Measurements from ENCODE around the gene CCDC102B. TPM values are rescaled to one million over a fixed set of nuclear protein-coding genes. Genes with fewer than 3 reads are reported as not detected.

Gene CCDC102B
- total and polyA plus RNA-seq, 4 donors = 7.1 to 78.8 (median 19.9) TPM

GRCh38 chr18:68822926-68823325, 25.0 kb downstream of the CCDC102B start:
- ATAC-seq (ENCODE audit: insufficient read depth, low FRiP score) (no peak), DNase-seq (no peak)
- TF ChIP-seq CTCF (IDR thresholded peaks at IDR 0.05; ENCODE audit: control extremely low read depth, extremely low read depth) = no peak
- Histone ChIP-seq H3K27ac (ENCODE audit: low read depth in 1 of 2, low read length in 1 of 2) (no peak overlapping the region), H3K27me3 (ENCODE audit: control insufficient read depth in 3 of 3, insufficient read depth in 3 of 3, low read length in 2 of 3) (no peaks in the 10 kb centered on the region), H3K36me3 (ENCODE audit: control insufficient read depth in 4 of 4, insufficient read depth in 4 of 4, low read length in 4 of 4) (no peaks in the 10 kb centered on the region), H3K4me3 (no peak overlapping the region), H3K9ac (ENCODE audit: insufficient read depth in 1 of 2, low read length in 2 of 2) (no peak overlapping the region), H3K9me3 (ENCODE audit: control insufficient read depth in 4 of 4, insufficient read depth in 3 of 4, low read length in 3 of 4) (peaks cover 0 to 2% (median under 1%) of the 10 kb centered on the region in 4 donors), H3K4me1 (ENCODE audit: control insufficient read depth in 5 of 5, insufficient read depth in 5 of 5, low read length in 5 of 5) (peaks cover 0 to 6% (median 0%) of the 10 kb centered on the region in 5 donors)
- WGBS, 2 donors = 94% methylated on average over 5 of the region's 5 CpGs

GRCh38 chr18:68826121-68826520, 28.2 kb downstream of the CCDC102B start:
- ATAC-seq (ENCODE audit: insufficient read depth, low FRiP score) = no peak
- 59 to 65% methylated on average over 3 of the region's 3 CpGs for WGBS, 2 donors
- Histone ChIP-seq H3K4me1 (ENCODE audit: control insufficient read depth in 5 of 5, insufficient read depth in 5 of 5, low read length in 5 of 5) (peaks cover 0 to 12% (median 0%) of the 10 kb centered on the region in 5 donors), H3K9ac (ENCODE audit: insufficient read depth in 1 of 2, low read length in 2 of 2) (no peak overlapping the region), H3K36me3 (ENCODE audit: control insufficient read depth in 4 of 4, insufficient read depth in 4 of 4, low read length in 4 of 4) (no peaks in the 10 kb centered on the region), H3K9me3 (ENCODE audit: control insufficient read depth in 4 of 4, insufficient read depth in 3 of 4, low read length in 3 of 4) (peaks cover 0 to 2% (median under 1%) of the 10 kb centered on the region in 4 donors), H3K27ac (ENCODE audit: low read depth in 1 of 2, low read length in 1 of 2) (no peak overlapping the region), H3K27me3 (ENCODE audit: control insufficient read depth in 3 of 3, insufficient read depth in 3 of 3, low read length in 2 of 3) (no peaks in the 10 kb centered on the region), H3K4me3 (no peak overlapping the region)
- TF ChIP-seq CTCF (IDR thresholded peaks at IDR 0.05; ENCODE audit: control extremely low read depth, extremely low read depth) = no peak
- DNase-seq = no peak

GRCh38 chr18:68830256-68831045, 32.6 kb downstream of the CCDC102B start:
- ATAC-seq (ENCODE audit: insufficient read depth, low FRiP score) = no peak
- DNase-seq = peak in 1 of 3 donors; percentile 23
- H3K4me3 ChIP-seq = no peak overlapping the region
- no peak overlapping the region for H3K9ac ChIP-seq (ENCODE audit: insufficient read depth in 1 of 2, low read length in 2 of 2)
- 63 to 76% methylated on average over 2 of the region's 2 CpGs for WGBS, 2 donors
- H3K36me3 ChIP-seq (ENCODE audit: control insufficient read depth in 4 of 4, insufficient read depth in 4 of 4, low read length in 4 of 4) = no peaks in the 10 kb centered on the region
- TF ChIP-seq CTCF (IDR thresholded peaks at IDR 0.05; ENCODE audit: control extremely low read depth, extremely low read depth) = no peak
- no peaks in the 10 kb centered on the region for H3K27me3 ChIP-seq (ENCODE audit: control insufficient read depth in 3 of 3, insufficient read depth in 3 of 3, low read length in 2 of 3)
- peaks cover 0 to 26% (median 2%) of the 10 kb centered on the region in 5 donors for H3K4me1 ChIP-seq (ENCODE audit: control insufficient read depth in 5 of 5, insufficient read depth in 5 of 5, low read length in 5 of 5)
- H3K27ac ChIP-seq (ENCODE audit: low read depth in 1 of 2, low read length in 1 of 2) = no peak overlapping the region
- H3K9me3 ChIP-seq (ENCODE audit: control insufficient read depth in 4 of 4, insufficient read depth in 3 of 4, low read length in 3 of 4) = peaks cover 0 to 2% (median 0%) of the 10 kb centered on the region in 4 donors
